ENCODE measurements around the gene VWA3B.

Gene VWA3B

GRCh38 chr2:98170076-98170475 is 83.1 kb downstream of the VWA3B start:
- H2AFZ ChIP-seq = no peak overlapping the region
- no peaks in the 10 kb centered on the region for H3K79me2 ChIP-seq

GRCh38 chr2:98172150-98172765 is 85.3 kb downstream of the VWA3B start:
- H3K27ac ChIP-seq = no peak overlapping the region
- H3K79me2 ChIP-seq = no peaks in the 10 kb centered on the region
- no peak overlapping the region for H3K4me3 ChIP-seq (ENCODE audit: low read depth, low read length)
- H3K36me3 ChIP-seq (ENCODE audit: control insufficient read depth, insufficient read depth, low read length) = no peaks in the 10 kb centered on the region
- no peak for TF ChIP-seq CTCF (IDR thresholded peaks at IDR 0.05)
- H2AFZ ChIP-seq = no peak overlapping the region
- H3K4me2 ChIP-seq (ENCODE audit: low read length) = no peak overlapping the region
- no peaks in the 10 kb centered on the region for H3K9me3 ChIP-seq (ENCODE audit: control insufficient read depth, low read length)
- no peaks in the 10 kb centered on the region for H3K27me3 ChIP-seq (ENCODE audit: control insufficient read depth, insufficient read depth, low read length)
- no peak overlapping the region for H3K9ac ChIP-seq
- no peaks in the 10 kb centered on the region for H3K4me1 ChIP-seq

More at GRCh38 chr2:98170076-98170475, 83.1 kb downstream of the VWA3B start:
- Histone ChIP-seq H3K4me3 (ENCODE audit: low read depth, low read length) (no peak overlapping the region), H3K9me3 (ENCODE audit: control insufficient read depth, low read length) (no peaks in the 10 kb centered on the region), H3K27me3 (ENCODE audit: control insufficient read depth, insufficient read depth, low read length) (no peaks in the 10 kb centered on the region), H3K27ac (no peak overlapping the region), H3K36me3 (ENCODE audit: control insufficient read depth, insufficient read depth, low read length) (no peaks in the 10 kb centered on the region), H3K4me1 (no peaks in the 10 kb centered on the region), H3K9ac (no peak overlapping the region), H3K4me2 (ENCODE audit: low read length) (no peak overlapping the region)
- no peak for TF ChIP-seq CTCF (IDR thresholded peaks at IDR 0.05)

GRCh38 chr2:98172951-98173350 is 86.0 kb downstream of the VWA3B start:
- no peak for TF ChIP-seq CTCF (IDR thresholded peaks at IDR 0.05)
- H3K79me2 ChIP-seq = no peaks in the 10 kb centered on the region
- H3K27me3 ChIP-seq (ENCODE audit: control insufficient read depth, insufficient read depth, low read length) = no peaks in the 10 kb centered on the region
- H3K4me3 ChIP-seq (ENCODE audit: low read depth, low read length) = no peak overlapping the region
- H2AFZ ChIP-seq = no peak overlapping the region
- H3K9me3 ChIP-seq (ENCODE audit: control insufficient read depth, low read length) = no peaks in the 10 kb centered on the region
- H3K4me2 ChIP-seq (ENCODE audit: low read length) = no peak overlapping the region
- no peaks in the 10 kb centered on the region for H3K4me1 ChIP-seq
- no peak overlapping the region for H3K27ac ChIP-seq
- H3K9ac ChIP-seq = no peak overlapping the region
- H3K36me3 ChIP-seq (ENCODE audit: control insufficient read depth, insufficient read depth, low read length) = no peaks in the 10 kb centered on the region

DNA sequence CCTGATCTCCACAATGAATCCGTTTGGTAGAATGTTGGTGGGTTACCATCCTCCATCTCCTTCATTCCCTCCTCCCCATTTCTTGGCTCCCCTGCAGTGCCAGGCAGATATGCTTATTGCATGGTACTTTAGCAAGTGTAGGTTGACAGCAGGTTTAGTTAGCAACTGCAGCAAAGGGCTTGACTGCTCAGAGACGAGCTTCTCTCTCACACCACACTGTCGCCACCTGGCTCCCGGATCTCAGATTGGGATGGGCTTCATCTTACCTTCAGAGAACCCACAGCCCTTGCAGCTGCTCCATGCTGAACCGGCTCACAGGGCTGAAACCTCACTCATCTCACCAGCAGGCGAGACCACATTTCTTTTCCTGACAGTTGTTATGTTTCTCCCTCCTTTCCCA is 88.8 kb downstream of the VWA3B start:
- H3K27me3 ChIP-seq (ENCODE audit: control insufficient read depth, insufficient read depth, low read length) = no peaks in the 10 kb centered on the region
- no peaks in the 10 kb centered on the region for H3K9me3 ChIP-seq (ENCODE audit: control insufficient read depth, low read length)
- no peaks in the 10 kb centered on the region for H3K4me1 ChIP-seq
- no peak overlapping the region for H3K27ac ChIP-seq
- H3K79me2 ChIP-seq = no peaks in the 10 kb centered on the region
- no peak overlapping the region for H3K4me3 ChIP-seq (ENCODE audit: low read depth, low read length)
- H3K4me2 ChIP-seq (ENCODE audit: low read length) = no peak overlapping the region
- H3K9ac ChIP-seq = no peak overlapping the region
- TF ChIP-seq CTCF (IDR thresholded peaks at IDR 0.05) = no peak
- H3K36me3 ChIP-seq (ENCODE audit: control insufficient read depth, insufficient read depth, low read length) = no peaks in the 10 kb centered on the region
- no peak overlapping the region for H2AFZ ChIP-seq

- Histone ChIP-seq H3K9ac (no peak overlapping the region), H3K9me3 (ENCODE audit: control insufficient read depth, low read length) (no peaks in the 10 kb centered on the region), H3K4me1 (no peaks in the 10 kb centered on the region), H3K27ac (no peak overlapping the region), H2AFZ (no peak overlapping the region), H3K4me2 (ENCODE audit: low read length) (no peak overlapping the region), H3K27me3 (ENCODE audit: control insufficient read depth, insufficient read depth, low read length) (no peaks in the 10 kb centered on the region), H3K4me3 (ENCODE audit: low read depth, low read length) (no peak overlapping the region), H3K79me2 (no peaks in the 10 kb centered on the region), H3K36me3 (ENCODE audit: control insufficient read depth, insufficient read depth, low read length) (no peaks in the 10 kb centered on the region)
- TF ChIP-seq CTCF (IDR thresholded peaks at IDR 0.05) = no peak
Measured at GRCh38 chr2:98177286-98177685, 90.3 kb downstream of the VWA3B start.

Measured in parathyroid adenoma (tissue), 2 donors.